Measurements from ENCODE around the gene FAM8A1.

GRCh38 chr6:17577059-17577458, 23.0 kb upstream of the FAM8A1 start:
- TF ChIP-seq AFF4 (CRISPR knock-in tag; IDR thresholded peaks at IDR 0.05) (no peak), CTCF (IDR thresholded peaks at IDR 0.05 in 2 of 3, conservative IDR thresholded peaks at IDR 0.05 in 1 of 3; ENCODE audit: insufficient read depth in 2 of 3, low read depth in 1 of 3, low read length in 3 of 3) (no peak), NR1H2 (CRISPR knock-in tag; IDR thresholded peaks at IDR 0.05) (no peak), RAD21 (CRISPR knock-in tag; conservative IDR thresholded peaks at IDR 0.05 in 1 of 2, IDR thresholded peaks at IDR 0.05 in 1 of 2) (no peak), MCM7 (IDR thresholded peaks at IDR 0.05) (no peak), SNRNP70 (optimal IDR thresholded peaks at IDR 0.05; ENCODE audit: low read depth, low read length) (no peak), PHB (CRISPR knock-in tag; IDR thresholded peaks at IDR 0.05) (no peak), EZH2 (IDR thresholded peaks at IDR 0.05; ENCODE audit: borderline replicate concordance, low read depth, low read length) (no peak), HNRNPL (IDR thresholded peaks at IDR 0.05; ENCODE audit: low read depth, low read length) (no peak), GABPA (tag; conservative IDR thresholded peaks at IDR 0.05; ENCODE audit: low read depth) (no peak)

Data from K562 (cell line).